Panc1 (cell line): ENCODE results near the gene ACIN1.

ENCODE experiments used
- CTCF ChIP-seq: fragments of 450-650 bp; IDR thresholded peaks from 2 replicates; pipeline ENCODE4 v1.5.1; 2017; ENCODE audit warnings: mild to moderate bottlenecking
- POLR2AphosphoS5 ChIP-seq: IDR thresholded peaks from 2 replicates; pipeline ENCODE4 v1.6.1; 2012; ENCODE audit warnings: mild to moderate bottlenecking, low read depth, low read length, moderate library complexity
- REST ChIP-seq, 2 experiments: IDR thresholded peaks; 2 replicates each; pipeline ENCODE4 v1.6.1; 2011 to 2012; ENCODE audit warnings: low read depth in 2 of 2, control low read depth in 1 of 2, low read length in 1 of 2, mild to moderate bottlenecking in 1 of 2, moderate library complexity in 1 of 2; ENCODE audit not compliant: insufficient read depth in 1 of 2
- SIN3A ChIP-seq: IDR thresholded peaks from 2 replicates; pipeline ENCODE4 v1.6.1; 2012; ENCODE audit warnings: low read depth, mild to moderate bottlenecking, low read length, moderate library complexity, borderline replicate concordance; ENCODE audit not compliant: insufficient read depth

GRCh38 chr14:23049011-23049410 lies 45.9 kb downstream of the ACIN1 start:
- TF ChIP-seq CTCF, result no peak
- no peak for TF ChIP-seq SIN3A
- TF ChIP-seq POLR2AphosphoS5, result no peak
- no peak for TF ChIP-seq REST (IDR thresholded peaks at IDR 0.05; ENCODE audit: insufficient read depth in 1 of 2, low read depth in 2 of 2, low read length in 1 of 2)
